ENCODE results near the gene FRMPD4.

The FRMPD4 gene

GRCh38 chrX:12480956-12481355 is 342.7 kb downstream of the FRMPD4 start:
- in situ Hi-C loops (cut with MboI; ENCODE audit: low pct_unique_long_range_greater_than_20kb, low sequenced_read_pairs, unreplicated experiment) = no loop called here
- DNase-seq (ENCODE audit: low spot score) = no peak
- no peak for TF ChIP-seq CTCF (IDR thresholded peaks at IDR 0.05; ENCODE audit: extremely low read depth, insufficient read depth, missing control alignments)

GRCh38 chrX:12488220-12488619 is 349.9 kb downstream of the FRMPD4 start:
- TF ChIP-seq CTCF (IDR thresholded peaks at IDR 0.05; ENCODE audit: extremely low read depth, insufficient read depth, missing control alignments) = no peak
- in situ Hi-C loops (cut with MboI; ENCODE audit: low pct_unique_long_range_greater_than_20kb, low sequenced_read_pairs, unreplicated experiment) = no loop called here
- DNase-seq (ENCODE audit: low spot score) = no peak

GRCh38 chrX:12488771-12489170 is 350.5 kb downstream of the FRMPD4 start:
- in situ Hi-C loops (cut with MboI; ENCODE audit: low pct_unique_long_range_greater_than_20kb, low sequenced_read_pairs, unreplicated experiment) = no loop called here
- no peak for DNase-seq (ENCODE audit: low spot score)
- no peak for TF ChIP-seq CTCF (IDR thresholded peaks at IDR 0.05; ENCODE audit: extremely low read depth, insufficient read depth, missing control alignments)

- no peak for DNase-seq (ENCODE audit: low spot score)
- in situ Hi-C loops (cut with MboI; ENCODE audit: low pct_unique_long_range_greater_than_20kb, low sequenced_read_pairs, unreplicated experiment) = no loop called here
- TF ChIP-seq CTCF (IDR thresholded peaks at IDR 0.05; ENCODE audit: extremely low read depth, insufficient read depth, missing control alignments) = no peak
Measured at GRCh38 chrX:12489341-12489740, 351.1 kb downstream of the FRMPD4 start.

GRCh38 chrX:12494400-12495138 is 356.3 kb downstream of the FRMPD4 start:
- DNase-seq (ENCODE audit: low spot score) = no peak
- in situ Hi-C loops (cut with MboI; ENCODE audit: low pct_unique_long_range_greater_than_20kb, low sequenced_read_pairs, unreplicated experiment) = no loop called here
- TF ChIP-seq CTCF (IDR thresholded peaks at IDR 0.05; ENCODE audit: extremely low read depth, insufficient read depth, missing control alignments) = no peak

GRCh38 chrX:12496343-12496742 is 358.1 kb downstream of the FRMPD4 start:
- no peak for DNase-seq (ENCODE audit: low spot score)
- no peak for TF ChIP-seq CTCF (IDR thresholded peaks at IDR 0.05; ENCODE audit: extremely low read depth, insufficient read depth, missing control alignments)
- in situ Hi-C loops (cut with MboI; ENCODE audit: low pct_unique_long_range_greater_than_20kb, low sequenced_read_pairs, unreplicated experiment) = no loop called here
